SH-SY5Y (cell line): ENCODE measurements around the gene TRPC1.

Source experiments
- GATA2 ChIP-seq: IDR thresholded peaks from 2 replicates; pipeline ENCODE4 v1.6.1; 2011; ENCODE audit warnings: mild to moderate bottlenecking, low read depth, low read length
- GATA3 ChIP-seq: IDR thresholded peaks from 2 replicates; pipeline ENCODE4 v1.6.1; 2011; ENCODE audit warnings: low read depth, mild to moderate bottlenecking, low read length, moderate library complexity

TRPC1 gene

GRCh38 chr3:142732066-142732465, 8.2 kb downstream of the TRPC1 start:
- TF ChIP-seq GATA2 (no peak), GATA3 (no peak)

- TF ChIP-seq GATA2 (no peak), GATA3 (no peak)
Observed at GRCh38 chr3:142734834-142735233, 11.0 kb downstream of the TRPC1 start.

- TF ChIP-seq GATA3: no peak
- no peak for TF ChIP-seq GATA2
Observed at GRCh38 chr3:142735462-142735861, 11.6 kb downstream of the TRPC1 start.

GRCh38 chr3:142738396-142738795, 14.6 kb downstream of the TRPC1 start:
- TF ChIP-seq GATA3 (no peak), GATA2 (no peak)

GRCh38 chr3:142746646-142747045, 22.8 kb downstream of the TRPC1 start:
- no peak for TF ChIP-seq GATA3
- no peak for TF ChIP-seq GATA2

GRCh38 chr3:142754494-142754893, 30.7 kb downstream of the TRPC1 start:
- TF ChIP-seq GATA3 (no peak), GATA2 (no peak)

- TF ChIP-seq GATA3: no peak
- TF ChIP-seq GATA2: no peak
Observed at GRCh38 chr3:142768338-142768737, 44.5 kb downstream of the TRPC1 start.

- no peak for TF ChIP-seq GATA2
- no peak for TF ChIP-seq GATA3
Observed at GRCh38 chr3:142777927-142778326, 54.1 kb downstream of the TRPC1 start.

GRCh38 chr3:142778541-142778940, 54.7 kb downstream of the TRPC1 start:
- TF ChIP-seq GATA2: no peak
- no peak for TF ChIP-seq GATA3

- TF ChIP-seq GATA3: no peak
- TF ChIP-seq GATA2: no peak
Observed at GRCh38 chr3:142779591-142779990, 55.8 kb downstream of the TRPC1 start.

GRCh38 chr3:142782616-142783015, 58.8 kb downstream of the TRPC1 start:
- no peak for TF ChIP-seq GATA2
- no peak for TF ChIP-seq GATA3

GRCh38 chr3:142784228-142784627, 60.4 kb downstream of the TRPC1 start:
- TF ChIP-seq GATA3 (no peak), GATA2 (no peak)

GRCh38 chr3:142785996-142786395, 62.2 kb downstream of the TRPC1 start:
- TF ChIP-seq GATA3 (no peak), GATA2 (no peak)

GRCh38 chr3:142787719-142788118, 63.9 kb downstream of the TRPC1 start:
- no peak for TF ChIP-seq GATA3

- TF ChIP-seq GATA3 (no peak), GATA2 (no peak)
Observed at GRCh38 chr3:142794508-142794907, 70.7 kb downstream of the TRPC1 start.

- TF ChIP-seq GATA2 (no peak), GATA3 (no peak)
Observed at GRCh38 chr3:142795332-142795731, 71.5 kb downstream of the TRPC1 start.
